ENCODE results near the gene EP400.

DNA sequence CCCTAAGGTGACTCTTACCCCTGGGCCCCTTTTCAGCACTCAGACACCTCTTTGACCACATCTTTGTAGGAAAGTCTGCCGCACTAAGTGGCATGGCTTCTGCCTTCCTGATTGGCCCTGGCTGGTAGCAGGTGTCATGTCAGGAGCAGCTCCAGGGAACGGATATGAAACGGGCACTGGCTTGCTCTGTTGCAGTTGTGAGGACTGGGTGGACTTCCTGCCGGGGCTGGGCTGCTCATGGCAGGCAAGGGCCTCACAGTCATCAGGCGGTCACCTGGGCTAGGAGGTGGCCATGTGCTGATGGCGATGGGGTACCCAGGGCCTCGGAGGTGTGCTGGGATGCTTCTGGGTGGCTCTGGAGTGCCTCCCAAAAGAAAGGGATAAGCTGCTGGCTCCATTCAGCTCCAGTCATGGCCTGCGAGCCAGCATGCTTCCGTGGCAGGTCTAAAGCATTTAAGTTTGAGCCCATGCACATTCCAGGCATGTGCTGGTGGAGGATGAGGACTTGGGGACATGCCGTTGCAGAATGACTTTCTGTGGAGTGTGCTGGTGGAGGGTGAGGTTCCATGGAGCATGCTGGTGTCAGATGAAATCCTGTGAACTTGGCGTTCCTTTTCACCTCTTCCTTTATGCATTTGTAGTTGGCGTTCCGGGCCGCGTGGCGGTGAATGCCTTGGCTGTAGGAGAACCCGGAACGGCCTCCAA lies 77.2 kb downstream of the EP400 start:
- no peak for TF ChIP-seq JUNB (CRISPR knock-in tag; conservative IDR thresholded peaks at IDR 0.05)
- no peak for TF ChIP-seq EGR1 (conservative IDR thresholded peaks at IDR 0.05)
- no peak for TF ChIP-seq FOXK2 (conservative IDR thresholded peaks at IDR 0.05 in 1 of 2, IDR thresholded peaks at IDR 0.05 in 1 of 2; ENCODE audit: low read depth in 2 of 2)
- no peak for TF ChIP-seq WHSC1 (IDR thresholded peaks at IDR 0.05; ENCODE audit: low read length)
- TF ChIP-seq DNMT1 (IDR thresholded peaks at IDR 0.05): no peak
- no peak for TF ChIP-seq STAT5A (IDR thresholded peaks at IDR 0.05; ENCODE audit: borderline replicate concordance, low read length)
- no peak for TF ChIP-seq CBFB (CRISPR knock-in tag; IDR thresholded peaks at IDR 0.05)
- no peak for TF ChIP-seq LCOR (CRISPR knock-in tag; IDR thresholded peaks at IDR 0.05)
- no peak for TF ChIP-seq EZH2 (IDR thresholded peaks at IDR 0.05; ENCODE audit: borderline replicate concordance, low read depth, low read length)
- no peak for TF ChIP-seq FOXA1 (IDR thresholded peaks at IDR 0.05; ENCODE audit: borderline replicate concordance)
- TF ChIP-seq, protein P1, sequence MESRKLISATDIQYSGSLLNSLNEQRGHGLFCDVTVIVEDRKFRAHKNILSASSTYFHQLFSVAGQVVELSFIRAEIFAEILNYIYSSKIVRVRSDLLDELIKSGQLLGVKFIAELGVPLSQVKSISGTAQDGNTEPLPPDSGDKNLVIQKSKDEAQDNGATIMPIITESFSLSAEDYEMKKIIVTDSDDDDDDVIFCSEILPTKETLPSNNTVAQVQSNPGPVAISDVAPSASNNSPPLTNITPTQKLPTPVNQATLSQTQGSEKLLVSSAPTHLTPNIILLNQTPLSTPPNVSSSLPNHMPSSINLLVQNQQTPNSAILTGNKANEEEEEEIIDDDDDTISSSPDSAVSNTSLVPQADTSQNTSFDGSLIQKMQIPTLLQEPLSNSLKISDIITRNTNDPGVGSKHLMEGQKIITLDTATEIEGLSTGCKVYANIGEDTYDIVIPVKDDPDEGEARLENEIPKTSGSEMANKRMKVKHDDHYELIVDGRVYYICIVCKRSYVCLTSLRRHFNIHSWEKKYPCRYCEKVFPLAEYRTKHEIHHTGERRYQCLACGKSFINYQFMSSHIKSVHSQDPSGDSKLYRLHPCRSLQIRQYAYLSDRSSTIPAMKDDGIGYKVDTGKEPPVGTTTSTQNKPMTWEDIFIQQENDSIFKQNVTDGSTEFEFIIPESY (CRISPR knock-in tag; IDR thresholded peaks at IDR 0.05): no peak
- no peak for TF ChIP-seq MYBL2 (IDR thresholded peaks at IDR 0.05; ENCODE audit: low read depth)
- TF ChIP-seq MYBL2 (CRISPR knock-in tag; IDR thresholded peaks at IDR 0.05; ENCODE audit: borderline replicate concordance): no peak
